SK-N-MC (cell line): Measurements from ENCODE around the gene MRPL58.

Experiments
- EZH2 ChIP-seq: fragments of 200-600 bp; sonication (generic); IDR thresholded peaks from one replicate; pipeline ENCODE4 v1.6.1; 2017; ENCODE audit warnings: antibody characterized with exemption
- FOXP2 ChIP-seq: optimal IDR thresholded peaks from 2 replicates; pipeline ENCODE3; 2011; ENCODE audit warnings: mild to moderate bottlenecking, moderate library complexity; ENCODE audit not compliant: insufficient read depth; ENCODE audit errors: extremely low read length, control extremely low read depth
- POLR2AphosphoS5 ChIP-seq: IDR thresholded peaks from 2 replicates; pipeline ENCODE4 v1.6.1; 2012; ENCODE audit warnings: mild to moderate bottlenecking, low read depth, low read length, borderline replicate concordance

DNA sequence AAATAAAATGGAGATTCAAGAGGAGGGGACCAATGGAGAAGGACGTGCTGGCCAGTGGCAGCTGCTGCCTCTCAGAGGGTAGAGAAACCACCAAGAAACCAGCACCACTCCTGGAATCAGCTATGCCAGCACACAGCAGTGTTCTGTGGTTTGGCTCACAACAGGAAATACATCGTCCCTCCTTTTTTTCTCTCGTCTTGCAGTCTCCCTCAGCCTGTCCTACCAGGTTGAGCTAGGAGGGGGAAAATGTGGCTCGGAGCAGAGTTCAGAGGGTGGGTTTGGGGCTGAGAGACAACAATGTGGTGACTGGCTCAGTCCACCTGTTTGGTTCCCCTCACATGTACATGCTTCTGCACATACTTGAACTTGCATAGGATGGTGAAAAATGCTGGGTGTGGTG, 55.4 kb downstream of the MRPL58 start:
- TF ChIP-seq EZH2 (no peak), POLR2AphosphoS5 (no peak), FOXP2 (no peak)
